ENCODE results near the gene UBE2E2.

The UBE2E2 gene

GRCh38 chr3:23600167-23600871 is 397.2 kb downstream of the UBE2E2 start:
- TF ChIP-seq GLIS1 (tag by site-specific recombination; IDR thresholded peaks at IDR 0.05) (peak; percentile 38; the same call in 1 of the 2 replicates), ZNF626 (tag by site-specific recombination; IDR thresholded peaks at IDR 0.05) (no peak), ZFP37 (tag by site-specific recombination; IDR thresholded peaks at IDR 0.05) (peak; percentile 51; the same call in 1 of the 2 replicates)
- POLR2A ChIA-PET, result no interaction called here
- H3K36me3 ChIP-seq (ENCODE audit: control insufficient read depth in 2 of 2, insufficient read depth in 1 of 2, low read length in 2 of 2), result no peaks in the 10 kb centered on the region
- no peak overlapping the region for H3K27ac ChIP-seq (ENCODE audit: extremely low read depth, low read depth, low read length)
- no peak overlapping the region for H3K4me3 ChIP-seq (ENCODE audit: low read depth, low read length)
- no peaks in the 10 kb centered on the region for H3K4me1 ChIP-seq (ENCODE audit: control insufficient read depth, insufficient read depth, low read length)
- CTCF ChIA-PET, result no interaction called here
- H3K9me3 ChIP-seq (ENCODE audit: control insufficient read depth, insufficient read depth, low read depth, low read length), result no peaks in the 10 kb centered on the region

GRCh38 chr3:23601091-23601822 is 398.1 kb downstream of the UBE2E2 start:
- H3K27ac ChIP-seq (ENCODE audit: extremely low read depth, low read depth, low read length), result no peak overlapping the region
- ChIA-PET CTCF (no interaction called here), POLR2A (no interaction called here)
- H3K36me3 ChIP-seq (ENCODE audit: control insufficient read depth in 2 of 2, insufficient read depth in 1 of 2, low read length in 2 of 2), result no peaks in the 10 kb centered on the region
- no peak for TF ChIP-seq PATZ1 (tag by site-specific recombination; IDR thresholded peaks at IDR 0.05)
- 0 out of 2 replicates have a peak, but pooled peaks have one; percentile 82 for TF ChIP-seq ZNF311 (tag by site-specific recombination; IDR thresholded peaks at IDR 0.05; ENCODE audit: borderline replicate concordance)
- no peaks in the 10 kb centered on the region for H3K4me1 ChIP-seq (ENCODE audit: control insufficient read depth, insufficient read depth, low read length)
- no peak overlapping the region for H3K4me3 ChIP-seq (ENCODE audit: low read depth, low read length)
- no peaks in the 10 kb centered on the region for H3K9me3 ChIP-seq (ENCODE audit: control insufficient read depth, insufficient read depth, low read depth, low read length)

- no peak overlapping the region for H3K27ac ChIP-seq (ENCODE audit: extremely low read depth, low read depth, low read length)
Measured at GRCh38 chr3:23602971-23603370, 399.8 kb downstream of the UBE2E2 start.

DNA sequence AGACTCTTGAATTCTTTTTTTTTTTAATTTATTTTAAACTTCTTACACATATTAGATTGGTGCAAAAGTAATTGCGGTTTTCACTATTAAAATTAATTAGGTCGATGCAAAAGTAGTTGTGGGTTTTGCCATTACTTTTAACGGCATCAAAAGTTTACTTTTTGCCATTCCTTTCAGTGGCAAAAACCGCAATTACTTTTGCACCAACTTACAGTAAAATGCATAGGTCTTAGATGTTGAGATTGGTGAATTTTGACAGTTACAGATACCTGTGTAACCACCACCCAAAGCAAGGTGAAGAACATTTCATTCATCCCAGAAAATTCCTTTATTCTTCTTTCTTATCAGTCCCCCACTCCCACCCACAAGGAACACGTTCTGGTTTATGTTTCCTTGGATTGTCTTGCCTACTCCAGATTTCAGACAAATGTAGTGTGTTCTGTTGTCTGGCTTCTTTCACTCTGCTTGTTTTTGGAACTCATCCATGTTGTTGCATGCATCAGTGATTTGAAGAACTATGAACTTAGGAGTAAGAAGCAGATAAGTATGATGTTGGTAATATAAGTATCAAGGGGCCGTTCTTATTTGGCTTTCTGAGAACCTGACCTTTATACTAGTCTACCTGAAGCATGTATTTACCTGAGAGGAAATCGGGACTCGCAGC is 404.2 kb downstream of the UBE2E2 start:
- CTCF ChIA-PET, result no interaction called here
- POLR2A ChIA-PET, result no interaction called here
- Histone ChIP-seq H3K4me1 (ENCODE audit: control insufficient read depth, insufficient read depth, low read length) (peaks cover 6% of the 10 kb centered on the region; the same call in 1 of the 2 replicates), H3K27ac (ENCODE audit: extremely low read depth, low read depth, low read length) (no peak overlapping the region), H3K4me3 (ENCODE audit: low read depth, low read length) (no peak overlapping the region), H3K9me3 (ENCODE audit: control insufficient read depth, insufficient read depth, low read depth, low read length) (no peaks in the 10 kb centered on the region), H3K36me3 (ENCODE audit: control insufficient read depth in 2 of 2, insufficient read depth in 1 of 2, low read length in 2 of 2) (no peaks in the 10 kb centered on the region)
- TF ChIP-seq SALL2 (tag by site-specific recombination; IDR thresholded peaks at IDR 0.05; ENCODE audit: borderline replicate concordance), result no peak

More at GRCh38 chr3:23602971-23603370, 399.8 kb downstream of the UBE2E2 start:
- Histone ChIP-seq H3K4me3 (ENCODE audit: low read depth, low read length) (no peak overlapping the region), H3K4me1 (ENCODE audit: control insufficient read depth, insufficient read depth, low read length) (0 out of 2 replicates have a peak, but pooled peaks cover 4% of the 10 kb centered on the region), H3K9me3 (ENCODE audit: control insufficient read depth, insufficient read depth, low read depth, low read length) (no peaks in the 10 kb centered on the region), H3K36me3 (ENCODE audit: control insufficient read depth in 2 of 2, insufficient read depth in 1 of 2, low read length in 2 of 2) (no peaks in the 10 kb centered on the region)
- POLR2A ChIA-PET, result interaction anchor here (0.6 kb wide), 1 partner anchor 920 kb away, joined by 3 read pairs; no protein-coding TSS in a partner anchor
- TF ChIP-seq ZNF785 (tag by site-specific recombination; IDR thresholded peaks at IDR 0.05), result no peak
- TF ChIP-seq ZNF837 (tag by site-specific recombination; IDR thresholded peaks at IDR 0.05), result no peak
- no peak for TF ChIP-seq ZNF146 (tag by site-specific recombination; IDR thresholded peaks at IDR 0.05)
- TF ChIP-seq ZNF416 (tag by site-specific recombination; IDR thresholded peaks at IDR 0.05), result no peak
- TF ChIP-seq YY2 (tag by site-specific recombination; IDR thresholded peaks at IDR 0.05), result no peak
- CTCF ChIA-PET, result no interaction called here

Data from HEK293 (cell line).